ENCODE results near the gene UNC13C.

Gene UNC13C

GRCh38 chr15:54307252-54307902 is 329.1 kb downstream of the UNC13C start:
- Histone ChIP-seq H3K36me3 (ENCODE audit: control insufficient read depth in 2 of 2, insufficient read depth in 1 of 2, low read length in 2 of 2) (no peaks in the 10 kb centered on the region), H3K9me3 (ENCODE audit: control insufficient read depth, insufficient read depth, low read depth, low read length) (no peaks in the 10 kb centered on the region), H3K4me3 (ENCODE audit: low read depth, low read length) (no peak overlapping the region), H3K27ac (ENCODE audit: extremely low read depth, low read depth, low read length) (no peak overlapping the region), H3K4me1 (ENCODE audit: control insufficient read depth, insufficient read depth, low read length) (no peaks in the 10 kb centered on the region; the same call in 1 of the 2 replicates)
- ChIA-PET CTCF (no interaction called here), POLR2A (no interaction called here)
- TF ChIP-seq ZNF514 (tag by site-specific recombination; IDR thresholded peaks at IDR 0.05) (no peak), ZNF18 (tag by site-specific recombination; IDR thresholded peaks at IDR 0.05) (no peak), GLIS1 (tag by site-specific recombination; IDR thresholded peaks at IDR 0.05) (no peak), ZNF792 (tag by site-specific recombination; IDR thresholded peaks at IDR 0.05) (no peak), ZNF292 (tag by site-specific recombination; IDR thresholded peaks at IDR 0.05; ENCODE audit: borderline replicate concordance, low read depth) (no peak), ZNF658 (tag by site-specific recombination; IDR thresholded peaks at IDR 0.05) (no peak), PBX3 (CRISPR knock-in tag; IDR thresholded peaks at IDR 0.05) (no peak), ZNF202 (tag by site-specific recombination; IDR thresholded peaks at IDR 0.05; ENCODE audit: borderline replicate concordance) (no peak), CTCF (tag by site-specific recombination; IDR thresholded peaks at IDR 0.05) (no peak), ZNF596 (tag by site-specific recombination; IDR thresholded peaks at IDR 0.05) (no peak), ZFHX2 (tag by site-specific recombination; conservative IDR thresholded peaks at IDR 0.05) (no peak), HOXD13 (CRISPR knock-in tag; IDR thresholded peaks at IDR 0.05; ENCODE audit: borderline replicate concordance) (no peak), MZF1 (tag by site-specific recombination; IDR thresholded peaks at IDR 0.05; ENCODE audit: borderline replicate concordance) (no peak), ZNF121 (tag by site-specific recombination; IDR thresholded peaks at IDR 0.05) (no peak), TSHZ1 (tag by site-specific recombination; IDR thresholded peaks at IDR 0.05; ENCODE audit: borderline replicate concordance) (no peak), ZNF26 (tag by site-specific recombination; IDR thresholded peaks at IDR 0.05) (no peak), ZNF580 (tag by site-specific recombination; IDR thresholded peaks at IDR 0.05) (no peak), WT1 (tag by site-specific recombination; IDR thresholded peaks at IDR 0.05) (no peak), ZNF664 (tag by site-specific recombination; IDR thresholded peaks at IDR 0.05) (no peak)

Measured in HEK293 (cell line).